Neuronal stem cell (in vitro differentiated cells): ENCODE results near the gene HSPB9.
"Not testable (repeated sequence)": the region's sequence is repeated elsewhere in the genome, so short reads cannot be mapped to it uniquely, and the experiment has no call there.

Experiments
- DNase-seq: peaks from one replicate; pipeline ENCODE4 v3.0.0-alpha.2; 2013; ENCODE audit warnings: low spot score
- H2AFZ ChIP-seq: one replicate; pipeline ENCODE4 v1.6.1; 2013; ENCODE audit warnings: mild to moderate bottlenecking, low read length, inconsistent platforms
- H2AK5ac ChIP-seq: 2 replicates; pipeline ENCODE4 v1.6.1; 2013; ENCODE audit warnings: low read depth, mild to moderate bottlenecking, inconsistent platforms, low read length, moderate library complexity, mixed read lengths
- H2BK120ac ChIP-seq: 2 replicates; pipeline ENCODE4 v1.6.1; 2013; ENCODE audit warnings: low read depth, mild to moderate bottlenecking, inconsistent platforms, low read length, moderate library complexity, mixed read lengths
- H2BK12ac ChIP-seq: one replicate; pipeline ENCODE4 v1.6.1; 2013; ENCODE audit warnings: low read length, inconsistent platforms
- H2BK15ac ChIP-seq: 2 replicates; pipeline ENCODE4 v1.6.1; 2013; ENCODE audit warnings: mild to moderate bottlenecking, low read length, inconsistent platforms, mixed read lengths
- H2BK5ac ChIP-seq: one replicate; pipeline ENCODE4 v1.6.1; 2013; ENCODE audit warnings: inconsistent platforms, mild to moderate bottlenecking, low read length, moderate library complexity
- H3K14ac ChIP-seq: one replicate; pipeline ENCODE4 v1.6.1; 2013; ENCODE audit warnings: low read length, inconsistent platforms
- H3K18ac ChIP-seq: 2 replicates; pipeline ENCODE4 v1.6.1; 2013; ENCODE audit warnings: low read length, inconsistent platforms
- H3K23ac ChIP-seq: 2 replicates; pipeline ENCODE4 v1.6.1; 2013; ENCODE audit warnings: low read depth, mild to moderate bottlenecking, mixed read lengths, low read length, inconsistent platforms; ENCODE audit not compliant: poor library complexity
- H3K27ac ChIP-seq: replicated peaks from 3 replicates; pipeline ENCODE4 v1.5.1; 2013; ENCODE audit warnings: low read length, inconsistent platforms
- H3K27me3 ChIP-seq, 3 experiments: 2 replicates each; pipeline ENCODE4 v1.6.1; 2013; ENCODE audit warnings: low read length in 3 of 3, mild to moderate bottlenecking in 2 of 3, inconsistent platforms in 1 of 3, low read depth in 1 of 3, mixed read lengths in 1 of 3, moderate library complexity in 1 of 3; ENCODE audit not compliant: control insufficient read depth in 3 of 3, insufficient read depth in 3 of 3
- H3K36me3 ChIP-seq, 2 donors: replicated peaks in 1 of 2; 2 replicates each; pipeline ENCODE4 v1.6.1; 2013; ENCODE audit warnings: low read length in 2 of 2; ENCODE audit not compliant: control insufficient read depth in 2 of 2, insufficient read depth in 2 of 2
- H3K4ac ChIP-seq: 2 replicates; pipeline ENCODE4 v1.6.1; 2013; ENCODE audit warnings: inconsistent platforms, mild to moderate bottlenecking, low read length, moderate library complexity
- H3K4me1 ChIP-seq, 2 donors: 1 replicate in 1 of 2; 2 replicates in 1 of 2; pipeline ENCODE4 v1.6.1; 2013; ENCODE audit warnings: low read length in 2 of 2, low read depth in 1 of 2; ENCODE audit not compliant: control insufficient read depth in 2 of 2, insufficient read depth in 1 of 2
- H3K4me2 ChIP-seq: one replicate; pipeline ENCODE4 v1.6.1; 2013; ENCODE audit warnings: mild to moderate bottlenecking, low read length, inconsistent platforms; ENCODE audit not compliant: insufficient read depth, poor library complexity, severe bottlenecking
- H3K4me3 ChIP-seq, 2 donors: 2 replicates each; pipeline ENCODE4 v1.5.1; 2013; ENCODE audit warnings: low read length in 2 of 2, mild to moderate bottlenecking in 2 of 2, inconsistent platforms in 1 of 2, moderate library complexity in 1 of 2
- H3K79me1 ChIP-seq: one replicate; pipeline ENCODE4 v1.6.1; 2013; ENCODE audit warnings: low read depth, mild to moderate bottlenecking, inconsistent platforms, low read length, moderate library complexity
- H3K9ac ChIP-seq: one replicate; pipeline ENCODE4 v1.6.1; 2013; ENCODE audit warnings: mild to moderate bottlenecking, low read depth, low read length, inconsistent platforms; ENCODE audit not compliant: poor library complexity
- H3K9me3 ChIP-seq, 2 donors: replicated peaks in 1 of 2; 2 replicates each; pipeline versions ENCODE3 to v1.6.1; 2013; ENCODE audit warnings: low read length in 2 of 2, mild to moderate bottlenecking in 2 of 2, inconsistent platforms in 1 of 2, low read depth in 1 of 2, mixed read lengths in 1 of 2, moderate library complexity in 1 of 2; ENCODE audit not compliant: control insufficient read depth in 2 of 2, insufficient read depth in 1 of 2
- H4K8ac ChIP-seq: one replicate; pipeline ENCODE4 v1.6.1; 2013; ENCODE audit warnings: low read depth, mild to moderate bottlenecking, inconsistent platforms, low read length, moderate library complexity
- H4K91ac ChIP-seq: one replicate; pipeline ENCODE4 v1.6.1; 2013; ENCODE audit warnings: low read length, low read depth, mild to moderate bottlenecking, inconsistent platforms; ENCODE audit not compliant: poor library complexity
- WGBS, 2 donors: extraction: QIAGEN DNeasy Blood & Tissue Kit; methylation state at CpG; one replicate each; pipeline ENCODE4 v1.1.7; 2013; ENCODE audit warnings: missing lambda C conversion rate in 2 of 2, mixed read lengths in 1 of 2; ENCODE audit not compliant: insufficient read length in 2 of 2, insufficient replicate concordance in 1 of 2; ENCODE audit errors: extremely low coverage in 2 of 2; 5-methylcytosine and 5-hydroxymethylcytosine counted together

The HSPB9 gene

DNA sequence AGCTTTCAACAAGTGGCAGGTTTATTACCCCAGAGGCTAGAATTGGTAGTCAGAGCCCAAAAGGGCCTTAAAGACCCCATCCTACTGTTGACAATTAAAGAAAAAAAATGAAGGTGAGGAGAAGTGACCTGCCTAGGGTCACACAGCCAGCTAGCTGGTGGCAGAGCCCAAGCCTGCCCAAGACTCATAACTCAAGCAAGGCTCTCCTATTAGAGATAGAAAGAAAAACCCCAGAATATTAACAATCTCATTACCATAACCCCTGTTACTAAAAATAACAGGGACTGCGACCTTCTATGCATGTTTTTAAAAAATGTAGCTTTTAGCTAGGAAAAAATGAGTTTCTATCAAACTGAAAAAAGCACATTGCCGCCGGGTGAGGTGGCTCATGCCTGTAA, 14.0 kb downstream of the HSPB9 start:
- Histone ChIP-seq H3K23ac (no peak overlapping the region), H2BK12ac (no peak overlapping the region), H3K4me3 (no peak overlapping the region), H3K27ac (no peak overlapping the region), H2AFZ (no peak overlapping the region), H3K79me1 (peaks cover 2% of the 10 kb centered on the region), H3K4me1 (peaks cover 0 to 4% of the 10 kb centered on the region in 2 donors), H2BK120ac (no peak overlapping the region), H2BK15ac (no peak overlapping the region), H3K14ac (no peak overlapping the region), H3K4me2 (no peak overlapping the region), H3K27me3 (no peaks in the 10 kb centered on the region), H2BK5ac (no peak overlapping the region), H3K4ac (no peak overlapping the region), H2AK5ac (no peak overlapping the region), H3K18ac (no peak overlapping the region), H3K9ac (no peak overlapping the region), H4K91ac (no peak overlapping the region), H3K36me3 (peaks cover 5 to 44% of the 10 kb centered on the region in 2 donors), H4K8ac (no peak overlapping the region), H3K9me3 (no peaks in the 10 kb centered on the region)
- no CpG with 5 or more reads among the region's 3 CpGs for WGBS, 2 donors
- DNase-seq, result no peak

DNA sequence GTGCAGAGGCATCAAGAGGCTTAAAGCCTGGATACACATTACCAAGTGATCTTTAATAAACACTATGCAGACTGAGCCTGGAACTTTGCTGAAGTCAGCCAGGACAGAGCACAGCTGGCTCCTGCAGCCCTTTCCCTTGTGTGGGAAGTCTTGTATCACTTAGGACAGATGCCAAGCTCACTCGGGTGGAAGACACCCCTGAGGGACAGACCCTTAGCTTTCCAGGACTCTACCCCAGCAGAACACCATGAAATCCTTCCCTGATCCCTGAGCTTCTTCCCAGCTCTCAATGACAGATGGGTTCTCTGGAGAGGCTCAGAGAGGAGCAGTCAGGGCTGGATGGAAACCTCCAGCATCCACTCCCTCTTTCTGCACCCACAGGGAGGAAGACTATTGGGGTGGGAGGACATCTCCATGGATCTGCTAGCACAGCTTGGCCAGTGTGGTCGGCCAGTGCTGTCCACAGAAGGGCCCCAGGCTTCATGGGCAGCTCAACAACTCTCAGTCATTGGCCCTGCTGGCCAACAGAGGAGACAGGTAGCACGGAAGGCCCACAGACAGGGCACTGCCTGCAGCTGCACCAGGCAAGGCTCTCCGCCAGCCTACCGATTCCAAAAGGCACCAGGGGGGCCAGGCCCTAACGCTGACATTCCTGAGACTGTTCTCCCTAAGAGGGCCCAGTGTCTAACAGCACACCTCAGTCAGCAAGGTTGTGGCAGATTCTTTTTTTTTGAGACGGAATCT, 16.3 kb downstream of the HSPB9 start:
- Histone ChIP-seq H3K4ac (no peak overlapping the region), H2BK5ac (no peak overlapping the region), H4K8ac (no peak overlapping the region), H3K4me1 (peaks cover 7 to 18% of the 10 kb centered on the region in 2 donors), H3K79me1 (peaks cover 2% of the 10 kb centered on the region), H3K36me3 (peaks cover 5 to 36% of the 10 kb centered on the region in 2 donors), H2BK15ac (no peak overlapping the region), H3K9me3 (no peaks in the 10 kb centered on the region), H3K27me3 (no peaks in the 10 kb centered on the region), H3K14ac (no peak overlapping the region), H3K27ac (no peak overlapping the region), H2BK120ac (no peak overlapping the region), H2AK5ac (no peak overlapping the region), H2BK12ac (no peak overlapping the region), H3K9ac (no peak overlapping the region), H3K4me2 (no peak overlapping the region), H3K4me3 (no peak overlapping the region), H2AFZ (no peak overlapping the region), H4K91ac (no peak overlapping the region), H3K18ac (no peak overlapping the region), H3K23ac (no peak overlapping the region)
- no CpG with 5 or more reads among the region's 7 CpGs for WGBS, 2 donors
- no peak for DNase-seq

DNA sequence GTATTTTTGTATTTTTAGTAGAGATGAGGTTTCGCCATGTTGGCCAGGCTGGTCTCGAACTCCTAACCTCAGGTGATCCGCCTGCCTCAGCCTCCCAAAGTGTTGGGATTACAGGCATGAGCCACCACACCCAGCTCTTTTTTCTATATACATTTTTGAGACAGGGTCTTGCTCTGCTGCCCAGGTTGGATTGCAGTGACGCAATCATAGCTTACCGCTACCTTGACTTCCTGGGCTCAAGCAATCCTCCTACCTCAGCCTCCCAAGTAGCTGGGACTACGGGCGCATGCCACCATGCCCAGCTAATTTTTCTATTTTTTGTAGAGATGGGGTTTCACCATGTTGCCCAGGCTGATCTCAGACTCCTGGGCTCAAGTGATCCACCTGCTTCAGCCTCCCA, 18.1 kb downstream of the HSPB9 start:
- not testable (repeated sequence) for H4K91ac ChIP-seq, H2AFZ ChIP-seq, DNase-seq, H3K27me3 ChIP-seq, H3K9me3 ChIP-seq, H2BK120ac ChIP-seq, H3K4me3 ChIP-seq, H2AK5ac ChIP-seq, H2BK12ac ChIP-seq, H3K23ac ChIP-seq, H2BK5ac ChIP-seq, H4K8ac ChIP-seq, H2BK15ac ChIP-seq, H3K14ac ChIP-seq, H3K9ac ChIP-seq, H3K4me2 ChIP-seq, H3K79me1 ChIP-seq, H3K4ac ChIP-seq, H3K18ac ChIP-seq, H3K27ac ChIP-seq
- peaks cover 8 to 40% of the 10 kb centered on the region in 2 donors for H3K36me3 ChIP-seq
- WGBS, 2 donors, result no CpG with 5 or more reads among the region's 7 CpGs
- H3K4me1 ChIP-seq, result peaks cover 7 to 18% of the 10 kb centered on the region in 2 donors

DNA sequence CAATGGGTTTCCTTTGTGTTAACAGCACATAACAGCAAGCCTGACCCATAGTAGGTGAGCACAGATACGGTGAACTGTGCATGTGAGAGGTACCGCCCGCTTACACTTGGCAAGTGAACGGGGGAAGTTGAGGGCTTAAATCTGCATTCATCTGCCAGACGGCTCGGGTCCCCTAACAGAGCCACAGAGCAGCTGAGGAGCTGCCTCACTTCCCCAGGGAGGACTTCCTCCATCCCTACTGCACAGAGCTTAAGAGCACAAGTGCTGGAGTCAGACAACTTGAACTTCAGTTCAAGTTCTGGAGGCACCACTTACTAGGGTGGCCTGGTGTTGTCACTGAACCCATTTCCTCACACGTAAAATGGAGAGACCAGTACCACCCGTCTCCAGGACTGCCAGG, 18.8 kb downstream of the HSPB9 start:
- no peak overlapping the region for H3K23ac ChIP-seq
- H3K4me2 ChIP-seq, result no peak overlapping the region
- no peak overlapping the region for H2BK120ac ChIP-seq
- no peak overlapping the region for H2BK15ac ChIP-seq
- H2AFZ ChIP-seq, result no peak overlapping the region
- no peak overlapping the region for H2AK5ac ChIP-seq
- no peak overlapping the region for H4K91ac ChIP-seq
- no peak overlapping the region for H3K14ac ChIP-seq
- no peak overlapping the region for H2BK12ac ChIP-seq
- H3K4me1 ChIP-seq, result peaks cover 7 to 18% of the 10 kb centered on the region in 2 donors
- no peak overlapping the region for H3K27ac ChIP-seq
- peaks cover 2% of the 10 kb centered on the region for H3K79me1 ChIP-seq
- H2BK5ac ChIP-seq, result no peak overlapping the region
- H3K36me3 ChIP-seq, result peaks cover 6 to 36% of the 10 kb centered on the region in 2 donors
- no peaks in the 10 kb centered on the region for H3K27me3 ChIP-seq
- no peak overlapping the region for H3K4ac ChIP-seq
- no peak overlapping the region for H3K18ac ChIP-seq
- H4K8ac ChIP-seq, result no peak overlapping the region
- H3K9me3 ChIP-seq, result no peaks in the 10 kb centered on the region
- H3K4me3 ChIP-seq, result no peak overlapping the region
- WGBS, 2 donors, result no CpG with 5 or more reads among the region's 8 CpGs
- H3K9ac ChIP-seq, result no peak overlapping the region
- DNase-seq, result no peak
